HuH-7.5 (cell line): ENCODE measurements around the gene PAFAH2.

ENCODE experiments used
- DNase-seq: peaks from one replicate; pipeline ENCODE4 v3.0.0; 2011; ENCODE audit warnings: low spot score

Gene PAFAH2

DNA sequence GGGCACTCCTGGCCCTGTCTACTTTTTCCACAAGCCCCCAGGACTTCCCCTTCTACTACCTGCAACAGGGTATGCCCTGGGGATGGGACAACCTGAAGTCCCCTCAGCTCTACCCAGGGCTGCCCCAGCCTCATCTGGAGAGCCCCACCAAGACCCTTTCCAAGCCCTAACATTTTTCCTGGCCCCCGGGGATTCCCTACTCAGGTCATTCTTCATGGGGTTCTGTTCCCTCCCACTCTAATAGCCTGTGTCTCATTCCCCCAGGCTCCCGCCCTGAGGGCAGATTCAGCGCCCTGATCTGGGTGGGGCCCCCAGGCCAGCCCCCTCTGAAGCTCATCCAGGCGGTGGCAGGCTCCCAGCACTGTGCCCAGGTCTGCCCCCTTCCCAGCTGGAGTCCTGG is 33.3 kb upstream of the PAFAH2 start:
- DNase-seq: no peak

GRCh38 chr1:26029864-26030481 is 32.1 kb upstream of the PAFAH2 start:
- DNase-seq: no peak

- DNase-seq: no peak
These were observed 31.4 kb upstream of the PAFAH2 start for GRCh38 chr1:26029054-26029863.

DNA sequence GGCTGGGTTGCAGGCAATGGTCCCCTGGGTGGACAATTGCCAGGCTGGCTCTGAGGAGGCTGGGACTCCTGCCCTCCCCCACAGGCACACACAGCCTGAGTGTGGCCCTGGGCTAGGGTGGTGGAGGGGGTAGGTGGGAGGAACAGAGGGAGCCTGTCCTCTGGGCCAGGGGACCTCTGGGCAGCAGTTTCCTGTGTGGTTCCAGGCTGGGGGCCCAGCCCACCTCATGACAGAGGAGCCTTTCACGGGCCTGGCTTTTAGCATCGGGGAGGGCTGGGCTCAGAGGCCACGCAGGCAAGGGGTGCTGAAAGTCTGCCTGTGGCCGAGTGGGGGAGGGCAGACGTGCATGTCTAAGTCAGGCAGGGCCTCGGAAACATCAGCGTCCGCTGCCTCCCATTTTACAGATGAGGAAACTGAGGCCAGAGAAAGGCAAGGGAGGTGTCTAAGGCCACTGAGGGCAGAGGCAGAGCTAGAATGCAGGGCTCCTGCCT is 30.7 kb upstream of the PAFAH2 start:
- DNase-seq: no peak

- no peak for DNase-seq
These were observed 30.0 kb upstream of the PAFAH2 start for GRCh38 chr1:26027716-26028489.

DNA sequence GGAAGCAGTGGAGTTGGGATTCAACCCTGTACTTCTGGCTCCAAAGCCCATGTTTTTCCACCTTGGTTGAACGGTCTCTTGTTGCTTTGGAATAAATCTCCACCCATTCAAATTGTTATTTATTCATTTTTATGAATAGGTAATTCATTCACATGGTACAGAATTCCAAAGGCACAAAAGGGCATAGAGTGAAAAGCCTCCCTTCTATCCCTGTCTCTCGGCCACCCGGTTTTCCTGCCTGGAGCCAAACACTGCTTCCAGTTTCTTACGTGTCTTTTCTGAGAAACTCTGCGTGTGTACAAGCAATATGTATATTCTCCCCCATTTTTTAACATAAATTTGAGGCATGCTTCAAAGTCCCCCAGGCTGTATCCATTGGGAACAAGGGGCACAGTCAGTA is 27.7 kb upstream of the PAFAH2 start:
- no peak for DNase-seq

DNA sequence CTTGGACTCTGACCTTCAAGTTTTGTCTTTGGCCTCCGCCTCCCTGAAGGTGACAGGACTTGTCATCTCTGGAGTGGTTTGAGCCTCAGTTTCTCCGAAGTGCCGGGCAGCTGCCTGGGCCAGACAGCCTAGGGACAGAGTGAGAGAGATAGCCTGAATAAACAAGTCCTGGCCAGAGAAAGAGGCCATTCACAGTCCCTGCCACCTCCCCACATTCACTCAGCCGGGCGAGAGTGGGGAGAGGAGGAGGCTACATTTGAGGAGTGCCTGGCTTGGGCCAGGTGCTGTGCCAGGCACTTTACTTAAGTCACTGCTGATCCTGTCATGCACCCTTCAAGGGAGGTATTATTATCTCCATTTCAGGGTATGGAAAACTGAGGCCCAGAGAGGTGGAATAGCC is 27.2 kb upstream of the PAFAH2 start:
- no peak for DNase-seq

GRCh38 chr1:26023826-26024225 is 26.0 kb upstream of the PAFAH2 start:
- no peak for DNase-seq

DNA sequence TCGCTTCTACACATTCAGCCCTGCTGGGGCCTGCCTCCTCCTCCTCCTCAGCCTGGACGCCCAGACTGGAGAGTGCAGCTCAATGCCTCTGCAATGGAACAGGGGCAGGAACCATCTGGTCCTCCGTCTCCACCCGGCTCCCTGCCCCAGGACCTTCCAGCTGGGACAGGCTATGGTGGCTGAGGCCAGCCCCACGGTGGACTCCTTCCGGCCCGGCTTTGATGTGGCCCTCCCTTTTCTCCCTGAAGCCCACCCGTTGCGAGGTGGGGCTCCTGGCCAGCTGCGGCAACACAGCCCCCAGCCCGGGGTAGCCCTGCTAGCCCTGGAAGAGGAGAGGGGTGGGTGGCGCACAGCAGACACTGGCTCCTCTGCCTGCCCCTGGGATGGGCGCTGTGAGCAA is 25.1 kb upstream of the PAFAH2 start:
- DNase-seq: no peak

DNA sequence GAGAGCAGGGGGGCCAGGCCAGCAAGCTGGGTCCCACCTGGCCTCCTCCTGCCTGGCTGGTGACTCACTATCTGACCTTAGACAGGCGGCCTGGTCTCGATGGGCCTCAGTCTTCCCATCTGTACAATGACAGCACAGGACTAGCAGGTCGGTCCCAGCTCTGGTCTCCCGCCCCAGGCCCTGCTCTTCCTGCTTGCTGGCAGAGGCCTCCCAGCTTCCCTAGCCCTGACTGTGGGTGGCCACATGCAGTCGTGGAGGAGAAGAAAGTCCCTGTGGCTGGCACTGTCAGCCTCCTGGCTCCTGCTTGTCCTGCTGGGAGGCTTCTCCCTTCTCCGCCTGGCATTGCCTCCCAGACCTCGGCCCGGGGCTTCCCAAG is 24.5 kb upstream of the PAFAH2 start:
- DNase-seq: no peak

DNA sequence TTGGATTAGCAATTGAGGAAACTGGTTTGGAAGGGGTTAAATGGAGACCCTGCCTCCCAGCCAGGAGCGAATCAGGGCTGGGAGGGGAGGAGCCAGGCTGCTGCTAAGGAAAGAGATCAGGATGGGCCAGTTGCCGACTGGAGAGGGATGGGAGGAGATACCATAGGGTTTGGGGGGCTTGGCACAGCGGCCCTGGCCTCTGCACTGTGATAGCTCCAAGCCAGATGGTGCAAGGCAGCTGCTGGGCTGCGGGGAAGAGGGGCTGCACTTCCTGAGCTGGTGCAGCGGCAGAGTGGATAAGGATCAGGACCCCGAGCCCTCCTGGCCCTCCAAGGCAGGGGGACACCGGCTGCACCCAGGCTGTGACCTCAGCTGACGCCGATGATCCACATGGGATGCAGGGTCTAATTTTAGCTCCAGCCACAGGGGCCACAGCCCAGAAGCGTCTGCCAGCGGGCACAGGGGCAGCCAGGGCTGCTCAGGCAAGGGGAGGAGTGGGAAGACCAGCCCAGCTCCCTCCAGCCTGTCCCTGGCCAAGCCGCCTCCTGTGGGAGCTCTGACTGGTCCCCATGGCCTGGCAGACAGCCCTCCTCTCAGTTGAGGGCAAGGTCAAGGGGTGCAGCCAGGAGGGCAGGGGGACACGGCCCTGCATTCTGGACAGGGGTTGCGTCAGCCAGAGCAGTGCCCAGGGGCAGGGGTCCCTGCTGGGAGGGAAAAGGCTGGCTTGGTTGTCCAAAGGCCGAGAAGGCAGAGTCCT is 24.0 kb upstream of the PAFAH2 start, which contains the start of gene EXTL1:
Gene EXTL1 (plus strand): TSS at position 129 of the 757 bp plus-strand sequence. CDS start 872 bp downstream, outside the sequence.
- DNase-seq: no peak

DNA sequence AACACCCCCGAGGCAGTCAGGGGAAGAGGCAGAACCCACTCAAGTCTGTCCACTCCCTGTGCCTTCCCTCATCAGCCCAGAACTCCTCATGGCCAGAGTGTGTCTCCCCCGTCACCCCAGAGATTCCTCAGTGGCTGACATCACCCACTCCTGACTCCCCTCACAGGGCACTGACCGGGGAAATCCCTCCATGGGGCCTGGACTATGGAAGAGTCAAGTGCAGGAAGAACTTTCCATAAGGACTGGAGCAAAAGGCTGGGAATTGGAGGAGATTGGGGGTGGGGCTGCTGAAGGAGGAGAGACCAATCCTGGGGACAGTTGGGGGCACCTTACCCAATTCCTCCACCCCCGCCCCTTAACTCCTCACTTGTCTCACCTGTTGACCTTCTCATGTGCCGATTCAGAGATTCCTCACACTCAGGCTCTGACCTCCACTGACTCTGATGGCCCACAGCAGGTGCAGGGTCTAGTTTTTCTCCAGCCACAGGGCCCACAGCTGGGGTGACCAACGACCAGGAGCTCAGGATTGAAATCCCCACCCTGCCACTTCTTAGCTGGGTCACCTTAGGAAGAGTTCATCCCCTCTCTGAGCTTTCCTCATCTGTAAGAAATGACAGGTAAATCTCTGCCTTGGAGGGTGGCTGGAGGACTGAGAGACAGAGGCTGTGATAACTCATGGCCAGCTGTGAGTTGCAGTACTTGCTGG is 23.2 kb upstream of the PAFAH2 start:
- no peak for DNase-seq

DNA sequence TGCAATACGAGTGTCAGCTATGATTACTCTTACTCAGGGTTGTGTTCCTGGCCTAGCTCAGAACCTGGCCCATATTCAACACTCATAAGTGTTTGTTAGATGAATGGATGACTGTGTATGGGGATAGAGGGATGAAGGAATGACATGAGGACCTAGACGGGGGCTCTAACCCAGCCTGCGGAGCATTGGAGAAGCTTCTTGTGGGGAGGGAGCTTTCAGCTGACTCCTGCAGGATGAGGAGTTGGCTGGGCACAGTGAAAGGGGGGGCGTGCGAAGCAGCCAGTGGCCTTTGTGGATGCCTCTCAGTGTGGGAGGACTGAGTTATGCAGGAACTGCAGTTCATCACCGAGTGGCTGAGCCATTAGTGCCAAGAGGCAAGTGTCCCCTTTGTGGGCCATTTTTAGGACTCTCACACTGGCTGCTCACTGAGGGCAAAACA is 22.5 kb upstream of the PAFAH2 start:
- no peak for DNase-seq

- no peak for DNase-seq
These were observed 21.9 kb upstream of the PAFAH2 start for GRCh38 chr1:26019641-26020315.

- DNase-seq: no peak
These were observed 19.7 kb upstream of the PAFAH2 start for GRCh38 chr1:26017606-26018005.

GRCh38 chr1:26016953-26017545 is 19.2 kb upstream of the PAFAH2 start:
- no peak for DNase-seq

GRCh38 chr1:26016258-26016952 is 18.5 kb upstream of the PAFAH2 start:
- no peak for DNase-seq

DNA sequence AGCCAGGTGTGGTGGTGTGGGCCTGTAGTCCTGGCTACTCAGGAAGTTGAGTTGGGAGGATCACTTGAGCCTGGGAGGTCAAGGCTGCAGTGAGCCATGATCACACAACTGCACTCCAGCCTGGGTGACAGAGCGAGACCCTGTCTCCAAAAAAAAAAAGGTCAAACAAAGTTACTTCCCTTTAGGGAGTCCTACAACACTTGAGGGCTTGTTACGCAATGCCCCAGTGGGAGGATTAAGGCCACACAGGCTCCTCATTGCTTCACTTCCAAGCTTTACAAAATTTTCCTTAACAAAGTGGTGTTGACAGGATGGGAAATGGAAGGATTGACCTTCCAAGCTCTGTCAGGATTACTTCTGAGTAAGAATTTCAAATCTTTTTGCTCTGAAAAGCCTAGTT is 17.5 kb upstream of the PAFAH2 start:
- no peak for DNase-seq

DNA sequence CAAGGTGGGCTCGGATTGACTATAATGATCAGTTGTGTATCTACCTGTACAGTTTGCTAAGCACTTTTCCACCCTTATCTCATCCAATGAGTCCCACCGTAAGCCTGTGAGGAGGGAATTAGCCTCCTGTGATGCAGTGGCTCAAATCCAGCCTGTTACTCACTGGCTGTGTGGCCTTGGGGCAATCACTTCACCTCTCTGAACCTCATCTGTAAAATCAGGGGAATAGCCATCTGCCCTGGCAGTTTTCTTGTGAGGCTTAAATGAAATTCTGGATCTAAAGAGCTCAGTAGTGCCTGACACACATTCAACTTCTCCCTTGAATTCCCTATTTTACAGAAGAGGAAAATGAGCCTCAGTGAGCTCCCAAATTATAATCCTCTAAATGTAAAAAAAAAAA is 16.3 kb upstream of the PAFAH2 start:
- DNase-seq: no peak

- DNase-seq: no peak
These were observed 15.0 kb upstream of the PAFAH2 start for GRCh38 chr1:26012864-26013263.
